GM18499 (cell line): ENCODE data around the gene TENM3.
"Not testable (repeated sequence)": the region's sequence is repeated elsewhere in the genome, so short reads cannot be mapped to it uniquely, and the experiment has no call there.

Source experiments
- ATAC-seq: cut with Tn5 transposase; IDR thresholded peaks from one replicate; pipeline ENCODE4 v1.9.1; 2021; ENCODE audit warnings: moderate number of reproducible peaks; ENCODE audit not compliant: insufficient read depth, unreplicated experiment

The TENM3 gene

DNA sequence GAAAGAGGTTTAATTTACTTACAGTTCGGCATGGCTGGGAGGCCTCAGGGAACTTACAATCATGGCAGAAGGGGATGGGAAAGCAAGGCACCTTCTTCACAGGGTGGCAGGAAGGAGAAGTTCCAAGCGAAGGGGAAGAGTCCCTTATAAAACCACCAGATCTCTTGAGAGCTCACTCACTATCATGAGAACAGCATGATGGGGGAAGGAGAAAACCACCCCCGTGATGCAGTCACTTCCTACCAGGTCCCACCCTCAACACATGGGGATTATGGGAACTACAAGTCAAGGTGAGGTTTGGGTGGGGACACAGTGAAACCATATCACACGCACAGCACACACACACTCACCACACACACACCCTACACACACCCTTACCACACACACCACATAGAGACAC is 569.7 kb downstream of the TENM3 start:
- ATAC-seq, result no peak

GRCh38 chr4:182814065-182814464 is 570.9 kb downstream of the TENM3 start:
- ATAC-seq, result not testable (repeated sequence)

DNA sequence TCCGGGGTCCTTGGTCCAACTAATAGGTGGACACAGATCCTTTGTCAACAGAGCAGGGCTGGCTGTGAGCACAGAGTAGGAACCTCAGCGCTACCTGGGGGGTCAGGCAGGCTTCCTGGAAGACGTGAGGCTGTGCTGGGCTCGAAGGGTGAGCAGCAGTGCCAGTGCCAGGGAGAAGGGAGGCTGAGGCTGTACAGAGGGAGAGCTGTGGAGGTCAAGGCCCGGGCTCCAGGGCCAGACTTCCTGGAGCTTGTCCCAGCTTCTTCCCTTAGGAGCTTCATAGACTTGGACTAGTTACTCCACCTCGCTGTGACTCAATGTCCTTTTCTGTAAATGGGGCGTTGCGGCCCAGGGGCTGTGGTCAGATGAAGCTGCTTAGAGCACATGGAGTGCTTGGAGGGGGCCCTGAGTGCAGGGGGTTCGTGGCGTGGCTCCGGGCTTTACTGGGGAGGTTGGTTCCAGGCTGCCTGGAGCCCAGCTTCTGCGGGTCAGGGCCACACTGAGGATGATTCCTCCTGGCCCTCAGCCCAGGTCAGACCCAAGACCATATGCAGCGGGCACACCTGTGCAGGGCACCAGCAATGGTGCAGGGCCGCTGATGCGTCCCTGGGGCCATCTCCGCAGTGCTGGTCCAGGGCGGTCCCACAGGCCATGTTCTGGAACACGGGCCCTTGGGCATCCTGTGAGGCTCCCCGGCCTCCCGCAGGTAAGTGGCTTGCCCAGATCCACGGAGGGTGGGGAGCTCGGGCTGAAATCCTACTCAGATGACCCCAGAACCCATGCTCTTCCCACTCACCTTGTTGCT is 575.9 kb downstream of the TENM3 start:
- ATAC-seq, result no peak

GRCh38 chr4:182819751-182820150 is 576.5 kb downstream of the TENM3 start:
- ATAC-seq, result no peak

- ATAC-seq, result no peak
Observed at GRCh38 chr4:182822554-182822953, 579.4 kb downstream of the TENM3 start.

GRCh38 chr4:182823576-182823975 is 580.4 kb downstream of the TENM3 start:
- ATAC-seq, result peak; percentile 76

DNA sequence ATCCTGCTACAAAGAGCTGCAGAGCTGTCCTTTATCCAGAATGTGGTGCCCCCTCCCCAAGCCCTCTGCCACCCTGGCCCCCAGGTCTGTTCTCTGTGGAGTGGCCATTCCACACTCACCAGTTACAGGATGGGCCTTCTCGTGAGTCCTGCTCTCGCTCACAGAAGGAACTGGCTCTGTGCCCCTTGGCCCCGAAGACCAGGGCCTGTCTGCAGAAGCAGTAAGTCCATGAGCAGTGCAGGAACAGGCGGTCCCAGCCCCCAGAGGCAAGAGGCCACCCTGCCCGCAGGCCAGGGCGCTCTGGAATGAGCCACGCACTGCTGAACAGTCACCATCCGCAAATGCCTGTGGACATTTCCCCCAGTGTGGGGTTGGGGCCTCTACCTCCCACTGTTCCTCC is 581.8 kb downstream of the TENM3 start:
- ATAC-seq, result no peak

DNA sequence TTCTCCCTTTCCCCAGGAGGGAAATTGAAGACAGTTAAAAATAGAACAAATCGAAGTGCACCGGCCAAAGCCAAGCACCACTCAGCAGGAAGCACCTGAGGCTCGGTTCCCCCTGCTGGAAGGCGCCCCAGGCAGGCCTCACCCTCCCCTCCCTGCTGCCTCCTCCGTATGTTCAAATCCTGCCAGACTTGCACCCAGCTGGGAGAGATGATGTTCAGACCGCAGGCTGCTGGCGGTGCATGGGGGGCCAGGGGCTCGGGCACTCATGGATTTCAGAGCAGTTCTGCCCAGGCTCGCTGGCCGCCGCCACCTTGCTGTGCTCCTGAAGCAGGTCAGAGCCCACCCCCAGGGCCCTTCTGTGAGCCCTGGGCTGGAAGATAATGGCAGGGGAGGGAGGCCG is 582.6 kb downstream of the TENM3 start:
- no peak for ATAC-seq

- no peak for ATAC-seq
Observed at GRCh38 chr4:182826391-182826790, 583.2 kb downstream of the TENM3 start.

DNA sequence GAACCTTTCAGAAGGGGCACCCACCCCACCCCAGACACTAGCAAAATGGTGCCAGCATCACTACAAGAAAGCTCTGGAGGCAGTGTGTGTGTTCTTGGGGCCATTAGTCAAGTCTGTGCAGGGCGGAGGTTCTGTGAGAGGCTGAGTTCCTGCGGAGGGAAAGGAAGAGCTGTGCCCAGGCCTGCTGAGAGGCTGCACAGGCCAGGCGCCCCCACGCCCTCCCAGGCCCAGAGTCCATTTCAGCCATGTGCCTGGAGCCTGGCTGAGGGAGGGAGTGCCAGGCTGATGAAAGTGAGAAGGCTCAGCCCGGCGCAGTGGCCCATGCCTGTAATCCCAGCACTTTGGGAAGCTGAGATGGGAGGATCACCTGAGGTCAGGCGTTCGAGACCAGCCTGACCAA is 584.0 kb downstream of the TENM3 start:
- ATAC-seq, result no peak

DNA sequence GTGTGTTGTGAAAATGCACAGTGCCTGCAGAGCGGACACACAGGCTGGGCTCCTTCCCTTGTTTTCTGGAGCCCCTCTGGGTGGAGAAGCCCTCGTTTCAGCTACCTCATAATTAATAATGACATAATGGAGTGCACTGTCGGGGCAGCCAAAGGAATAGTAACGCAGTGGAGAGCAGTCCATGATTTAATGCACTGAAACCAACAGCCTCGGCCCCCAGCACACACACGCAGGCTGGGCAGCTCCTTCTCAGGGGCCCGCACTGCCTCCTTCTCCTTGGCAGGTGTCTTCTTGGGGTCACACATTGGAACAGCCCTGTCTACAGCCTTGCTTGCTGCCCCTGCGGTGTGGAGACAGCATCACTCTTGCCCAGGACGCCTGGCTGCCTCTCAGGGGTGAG is 584.8 kb downstream of the TENM3 start:
- ATAC-seq, result no peak

GRCh38 chr4:182828360-182829025 is 585.3 kb downstream of the TENM3 start:
- no peak for ATAC-seq

DNA sequence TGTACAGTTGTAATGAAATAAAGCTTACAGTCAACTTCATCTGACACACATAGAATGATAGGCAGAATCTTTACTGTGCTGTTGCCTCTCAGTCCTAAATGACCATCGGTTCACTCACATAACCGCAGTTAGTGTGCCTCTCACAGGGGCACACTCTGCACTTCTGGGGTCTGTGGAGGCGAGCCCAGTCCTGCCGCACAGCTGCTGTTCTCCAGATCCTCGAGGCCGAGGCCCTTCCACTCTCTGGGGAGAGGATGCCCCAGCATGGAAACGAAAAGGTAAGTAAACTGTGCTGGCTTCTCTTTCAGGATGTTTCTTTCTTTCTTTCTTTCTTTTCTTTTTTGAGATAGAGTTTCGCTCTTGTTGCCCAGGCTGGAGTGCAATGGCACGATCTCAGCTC is 586.0 kb downstream of the TENM3 start:
- ATAC-seq, result no peak

DNA sequence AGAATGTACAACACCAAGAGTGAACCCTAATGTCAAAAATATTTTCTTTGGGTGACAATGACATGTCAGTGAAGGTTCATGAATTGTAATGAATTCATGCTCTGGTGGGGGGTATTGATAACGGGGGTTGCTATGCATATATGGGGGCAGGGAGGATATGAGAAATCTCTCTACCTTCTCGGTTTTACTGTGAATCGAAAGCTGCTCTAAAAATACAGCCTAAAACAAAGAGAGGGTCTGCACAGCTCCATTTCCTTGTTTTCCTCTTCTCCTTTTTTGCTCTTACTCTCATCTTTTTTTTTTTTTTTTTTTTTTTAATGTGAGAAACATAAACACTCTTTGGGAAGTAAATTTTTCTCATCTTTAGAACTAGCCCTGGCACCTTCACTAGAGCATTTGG is 588.2 kb downstream of the TENM3 start:
- ATAC-seq, result no peak

DNA sequence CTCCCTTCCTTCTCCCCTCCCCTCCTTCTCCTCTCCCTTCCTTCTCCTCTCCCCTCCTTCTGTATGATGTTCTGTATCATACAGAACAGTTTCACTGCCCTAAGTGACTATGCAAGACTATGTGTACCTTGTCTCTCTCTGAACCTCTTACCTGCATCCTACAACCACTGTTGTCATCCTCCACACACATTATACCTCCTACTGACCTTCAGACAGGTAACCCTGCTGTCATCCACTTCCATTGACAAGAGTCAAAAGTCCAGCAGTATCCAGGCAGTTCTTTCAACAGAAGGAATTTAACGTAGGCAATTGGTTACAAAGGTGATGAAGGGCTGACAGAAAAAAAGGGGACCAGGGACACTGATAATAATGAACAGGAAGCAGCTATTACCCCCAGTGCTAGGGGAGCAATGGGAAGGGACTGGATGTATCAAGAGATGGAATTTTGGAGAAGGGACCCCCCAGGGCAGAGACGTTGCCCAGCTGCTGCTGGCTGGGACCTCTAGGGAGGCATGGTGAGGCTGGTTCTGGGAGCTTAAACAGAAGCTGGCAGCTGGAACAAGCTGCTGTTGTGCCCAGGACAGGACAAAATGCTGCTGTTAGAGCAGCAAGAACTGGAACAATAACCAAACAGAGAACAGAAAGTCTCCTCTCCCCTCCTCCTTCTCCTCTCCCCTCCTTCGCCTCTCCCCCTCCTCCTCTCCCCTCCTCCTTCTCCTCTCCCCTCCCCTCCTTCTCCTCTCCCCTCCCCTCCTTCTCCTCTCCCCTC is 589.3 kb downstream of the TENM3 start:
- ATAC-seq, result no peak

- no peak for ATAC-seq
Observed at GRCh38 chr4:182835006-182835740, 592.0 kb downstream of the TENM3 start.

GRCh38 chr4:182837831-182838230 is 594.6 kb downstream of the TENM3 start:
- no peak for ATAC-seq

DNA sequence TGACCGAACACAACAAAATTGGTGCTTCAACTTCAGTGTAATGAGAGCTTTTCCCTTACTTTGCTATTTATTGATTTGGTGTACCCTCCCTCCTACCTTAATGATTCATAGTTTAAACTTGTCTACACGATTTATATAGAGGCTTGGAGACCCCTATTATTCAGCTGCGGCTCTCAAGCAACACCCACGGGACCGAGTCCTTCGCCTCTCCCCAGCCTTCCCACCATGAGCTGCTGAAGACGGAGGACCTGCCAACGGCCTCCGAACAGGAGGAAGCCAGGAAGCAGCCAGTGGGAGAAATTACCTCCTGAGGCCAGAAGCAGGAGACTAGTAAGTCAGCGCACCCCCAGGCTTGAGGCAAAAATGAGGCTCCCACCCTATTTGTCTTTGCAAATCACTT is 595.3 kb downstream of the TENM3 start:
- ATAC-seq, result no peak

- ATAC-seq, result no peak
Observed at GRCh38 chr4:182839256-182839655, 596.1 kb downstream of the TENM3 start.

DNA sequence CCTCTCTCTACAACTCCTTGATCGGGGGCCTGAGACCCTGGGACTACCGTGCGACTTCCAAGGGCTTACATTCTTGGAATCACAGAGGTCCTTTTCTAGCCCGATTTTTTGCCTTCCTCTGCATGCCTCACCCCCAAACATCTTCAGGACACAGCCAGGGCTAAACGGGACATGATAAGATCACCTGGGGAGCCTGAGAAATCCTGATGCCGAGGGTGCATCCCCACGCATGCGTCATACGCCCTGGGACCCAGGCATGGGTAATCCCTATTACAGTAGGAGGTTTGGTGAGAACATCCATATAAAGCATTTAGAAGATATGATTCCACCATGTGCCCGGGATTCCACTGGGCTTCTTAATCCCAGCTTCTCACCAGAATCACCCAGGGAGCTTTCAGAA is 596.9 kb downstream of the TENM3 start:
- ATAC-seq, result no peak
